Activated gamma-delta T cell treated with anti-CD3 and anti-CD28 coated beads, Interleukin-2, amount 50 U/mL, for 16 hours (primary cell): ENCODE results near the gene VOPP1.

Experiments used
- DNase-seq: peaks from one replicate; pipeline ENCODE4 v3.0.0-alpha.2; 2020; ENCODE audit warnings: low read depth

The VOPP1 gene

DNA sequence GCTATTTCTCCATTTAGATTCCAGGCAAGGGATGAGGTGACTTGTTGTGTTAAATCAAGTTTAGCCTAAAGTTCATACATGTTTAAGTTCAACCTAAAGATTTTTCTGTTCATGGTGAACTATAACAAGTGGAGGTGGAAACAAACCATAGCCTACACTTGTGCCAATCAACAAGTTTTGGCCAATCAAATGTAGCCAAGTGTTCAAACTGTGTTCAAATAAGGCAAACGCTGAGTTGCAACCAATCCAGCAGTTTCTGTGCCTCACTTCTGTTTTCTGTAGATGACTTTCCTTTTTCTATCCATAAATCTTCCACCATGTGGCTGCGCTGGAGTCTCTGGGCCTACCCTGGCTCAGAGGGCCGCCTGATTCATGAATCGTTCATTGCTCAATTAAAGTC is 4.5 kb upstream of the VOPP1 start:
- no peak for DNase-seq

DNA sequence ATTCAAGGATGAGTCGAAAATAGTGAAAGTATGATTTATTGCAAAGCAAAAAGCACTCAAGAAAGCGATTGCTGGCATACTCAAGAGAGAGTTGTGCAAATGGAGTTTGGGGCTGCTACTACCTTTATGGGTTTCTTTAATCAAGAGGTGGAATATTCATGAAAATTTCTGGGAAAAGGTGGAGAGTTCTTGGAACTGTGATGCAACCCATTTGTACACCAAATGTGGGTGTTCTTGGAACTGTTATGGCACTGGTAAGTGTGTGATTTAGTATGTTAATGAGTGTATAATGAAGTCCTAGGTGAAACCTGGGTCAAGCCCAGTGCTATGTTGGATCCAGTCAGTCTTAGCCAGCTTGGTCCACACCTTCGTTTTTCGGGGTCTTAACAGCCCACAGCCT is 3.4 kb upstream of the VOPP1 start:
- DNase-seq = no peak

DNA sequence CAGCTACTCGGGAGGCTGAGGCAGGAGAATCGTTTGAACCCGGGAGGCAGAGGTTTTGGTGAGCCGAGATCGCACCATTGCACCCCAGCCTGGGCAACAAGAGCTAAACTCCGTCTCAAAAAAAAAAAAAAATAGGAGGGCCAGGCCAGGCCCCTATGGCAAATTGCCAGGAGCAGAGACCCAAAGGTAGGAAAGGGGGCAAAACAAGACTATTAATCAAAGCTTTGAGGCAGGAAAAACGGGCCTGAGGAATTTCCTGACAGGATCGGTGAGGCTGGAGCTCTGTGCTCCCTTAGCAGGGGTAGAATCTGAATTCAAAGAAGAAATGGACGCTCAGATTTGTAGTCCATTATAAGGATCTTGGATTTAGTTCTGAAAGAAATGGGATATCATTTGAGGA is 2.8 kb upstream of the VOPP1 start:
- DNase-seq = no peak

DNA sequence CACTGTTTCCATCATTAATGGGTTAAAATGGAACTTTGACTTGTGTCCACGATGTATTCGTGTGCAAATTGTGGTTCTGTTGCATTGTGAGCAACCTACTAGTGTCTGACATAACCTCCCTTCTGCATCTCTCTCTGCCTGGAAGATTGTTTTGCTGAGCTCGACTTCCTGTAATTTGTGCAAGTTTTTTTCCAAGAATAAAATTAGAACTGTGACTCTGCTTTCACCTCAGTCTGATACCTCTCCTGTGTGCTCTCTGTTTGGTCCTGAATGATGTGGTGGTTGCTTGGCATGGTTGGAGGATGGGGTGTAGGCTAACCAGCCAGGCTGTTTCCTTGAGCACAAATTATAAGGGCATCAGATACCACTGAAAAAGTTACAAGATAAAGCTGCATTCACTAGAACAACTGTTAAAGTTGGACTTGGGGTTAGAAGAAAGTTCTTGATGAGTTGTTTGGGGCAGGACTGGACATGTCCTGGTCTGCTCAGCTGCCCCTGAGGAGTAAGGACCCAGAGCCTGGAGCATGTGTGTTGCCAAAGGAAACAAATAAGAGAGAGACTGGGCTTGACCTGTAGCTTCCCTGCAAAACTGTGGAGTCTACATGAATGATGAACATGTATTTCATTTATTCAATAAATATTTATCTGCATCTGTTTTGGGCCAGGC is 1.9 kb upstream of the VOPP1 start:
- no peak for DNase-seq

DNA sequence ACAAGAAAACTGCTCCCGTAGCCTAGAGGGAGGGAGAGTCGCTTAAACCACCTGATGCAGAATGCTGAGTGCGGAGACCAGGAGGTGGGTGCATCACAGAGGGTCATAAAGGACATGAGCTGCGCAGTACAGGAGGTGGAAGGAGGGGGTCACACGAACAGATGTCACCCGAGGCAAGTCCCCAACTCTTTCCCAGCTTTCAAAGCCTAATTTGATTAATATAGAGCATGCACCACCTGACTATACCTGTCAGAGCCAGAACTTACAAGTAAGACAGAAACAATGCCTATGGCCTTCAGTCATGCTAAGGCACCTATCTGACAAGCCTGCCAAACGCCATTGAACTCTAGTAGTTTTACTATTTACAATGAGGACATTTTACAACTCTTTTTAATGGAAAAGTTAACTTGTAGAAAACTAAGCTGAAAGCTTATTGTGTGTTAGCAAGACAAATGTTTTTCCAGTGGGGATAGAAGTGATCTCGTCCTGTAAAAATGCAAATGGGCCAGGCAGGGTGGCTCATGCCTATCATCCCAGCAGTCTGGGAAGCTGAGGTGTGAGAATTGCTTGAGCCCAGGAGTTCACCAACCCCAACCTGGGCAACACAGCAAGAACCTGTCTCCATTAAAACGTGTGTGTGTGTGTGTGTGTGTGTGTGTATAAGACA is 1.1 kb upstream of the VOPP1 start:
- no peak for DNase-seq

DNA sequence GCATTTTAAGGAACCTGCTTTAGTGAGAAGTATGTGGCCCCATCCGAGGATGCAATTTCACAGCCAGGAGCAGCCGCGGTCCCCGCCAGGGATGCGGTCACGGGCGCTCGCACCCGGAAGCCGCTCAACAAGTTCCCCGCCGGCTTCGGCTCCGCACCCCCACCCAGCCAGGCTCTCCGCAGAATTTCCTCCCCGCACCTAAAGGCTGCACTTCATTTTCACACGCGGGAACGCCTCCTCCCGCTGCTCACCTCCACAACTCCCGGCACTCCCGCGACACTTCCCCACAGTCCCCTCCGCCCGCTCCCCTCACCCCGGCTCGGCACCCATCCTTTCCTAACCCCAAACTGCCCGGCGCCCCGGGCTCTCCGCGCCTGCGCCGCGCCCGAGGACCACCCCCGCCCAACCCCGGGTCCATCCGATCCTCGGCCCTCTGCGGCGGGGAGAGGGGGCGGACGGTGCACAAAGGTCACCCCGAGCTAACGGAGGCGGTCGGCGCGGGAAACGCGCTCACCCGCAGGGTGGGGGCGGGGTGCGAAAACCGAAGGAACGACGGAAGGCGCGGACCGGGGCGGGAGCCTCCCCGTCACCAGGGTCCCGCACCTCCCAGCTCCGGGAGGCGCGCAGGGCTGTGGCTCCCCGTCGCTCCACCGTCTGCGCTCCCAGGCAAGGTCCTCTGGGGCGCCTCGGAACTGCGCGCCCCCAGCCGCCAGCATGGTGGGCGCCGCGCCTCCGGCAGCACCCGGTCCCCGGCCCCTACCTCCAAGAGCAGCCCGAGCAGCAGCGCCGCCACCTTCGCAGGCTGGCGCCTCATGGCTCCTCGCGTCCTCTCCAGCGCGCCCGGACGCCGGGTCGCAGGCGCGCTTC is 558 bp downstream of the VOPP1 start:
- peak; percentile 37 for DNase-seq

DNA sequence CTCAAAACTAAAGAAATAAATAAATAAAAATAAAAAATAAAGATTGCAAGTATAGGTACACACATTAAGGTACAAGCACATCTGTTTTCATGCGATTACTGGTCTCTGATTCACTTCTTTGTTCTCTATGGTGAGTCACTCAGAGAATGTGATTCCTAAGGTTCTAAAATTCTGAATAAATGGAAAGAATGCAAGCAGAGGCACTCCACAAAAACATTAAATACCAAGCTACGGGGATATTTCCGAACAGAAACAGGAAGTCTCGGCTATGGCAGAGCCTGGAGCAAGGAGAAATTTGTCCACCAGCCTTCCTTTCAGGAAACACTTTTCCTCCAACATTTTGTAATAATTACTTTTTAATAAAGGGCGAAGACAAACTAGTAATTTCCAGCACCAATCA is 1.4 kb downstream of the VOPP1 start:
- DNase-seq = no peak

DNA sequence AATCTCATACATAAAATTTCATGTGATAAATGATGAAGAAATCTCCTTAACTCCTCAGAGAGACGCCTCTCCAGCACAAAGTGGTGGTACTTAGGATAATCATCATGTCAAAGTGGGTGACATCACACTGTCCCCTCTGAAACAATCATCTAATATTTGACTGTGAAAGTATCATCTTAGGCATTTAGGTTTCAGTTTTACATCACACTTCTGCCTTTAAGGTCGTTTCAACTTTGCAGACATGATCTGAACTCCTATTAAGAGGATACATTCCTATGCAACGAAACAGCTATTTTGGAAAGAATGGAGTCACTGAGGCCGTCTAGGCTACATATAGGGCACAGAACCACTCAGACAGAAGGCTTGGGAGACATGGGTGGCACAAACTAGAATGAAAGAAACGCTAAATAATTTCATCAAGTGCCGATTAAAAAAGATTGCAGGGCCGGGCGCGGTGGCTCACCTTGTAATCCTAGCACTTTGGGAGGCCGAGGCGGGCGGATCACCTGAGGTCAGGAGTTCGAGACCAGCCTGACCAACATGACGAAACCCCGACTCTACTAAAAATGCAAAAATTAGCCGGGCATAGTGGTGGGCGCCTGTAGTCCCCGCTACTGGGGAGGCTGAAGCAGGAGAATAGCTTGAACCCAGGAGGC is 2.0 kb downstream of the VOPP1 start:
- no peak for DNase-seq

DNA sequence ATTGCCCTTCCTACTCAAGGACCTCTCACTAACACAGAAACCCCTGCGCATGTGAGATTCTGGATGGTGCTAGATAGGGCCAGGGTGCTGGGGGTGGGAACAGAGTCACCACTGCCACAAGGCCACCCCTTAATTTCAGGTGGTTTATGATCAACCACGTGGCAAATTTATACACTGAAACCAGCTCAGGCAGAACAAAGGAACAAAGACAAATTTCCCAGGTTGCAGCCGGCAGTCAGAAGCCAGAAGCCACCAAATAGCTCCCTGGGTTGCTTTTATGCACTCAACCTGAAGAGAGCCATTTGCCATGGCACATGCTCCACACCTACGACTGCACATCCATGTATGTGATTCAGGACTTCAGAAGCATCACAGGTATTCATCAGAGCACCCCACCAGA is 2.5 kb downstream of the VOPP1 start:
- peak; percentile 31 for DNase-seq

DNA sequence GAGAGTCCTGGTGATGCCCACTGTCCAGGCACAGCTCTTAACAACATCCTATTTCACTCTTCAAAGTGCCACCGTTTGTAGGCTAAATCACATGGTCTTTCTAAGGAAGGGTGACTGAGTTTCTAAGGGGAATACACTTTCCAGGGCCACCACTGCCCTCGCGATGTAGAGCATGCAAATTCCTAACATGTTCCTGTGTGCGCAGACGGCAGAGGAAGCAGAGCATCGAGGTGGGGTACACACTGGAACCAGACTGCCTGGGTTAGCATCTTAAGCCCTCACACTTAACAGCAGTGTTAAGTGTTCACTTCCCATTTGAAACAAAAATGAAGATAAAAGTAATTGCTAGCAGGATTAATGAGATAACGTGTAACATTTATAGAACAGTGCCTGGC is 3.0 kb downstream of the VOPP1 start:
- DNase-seq = no peak

DNA sequence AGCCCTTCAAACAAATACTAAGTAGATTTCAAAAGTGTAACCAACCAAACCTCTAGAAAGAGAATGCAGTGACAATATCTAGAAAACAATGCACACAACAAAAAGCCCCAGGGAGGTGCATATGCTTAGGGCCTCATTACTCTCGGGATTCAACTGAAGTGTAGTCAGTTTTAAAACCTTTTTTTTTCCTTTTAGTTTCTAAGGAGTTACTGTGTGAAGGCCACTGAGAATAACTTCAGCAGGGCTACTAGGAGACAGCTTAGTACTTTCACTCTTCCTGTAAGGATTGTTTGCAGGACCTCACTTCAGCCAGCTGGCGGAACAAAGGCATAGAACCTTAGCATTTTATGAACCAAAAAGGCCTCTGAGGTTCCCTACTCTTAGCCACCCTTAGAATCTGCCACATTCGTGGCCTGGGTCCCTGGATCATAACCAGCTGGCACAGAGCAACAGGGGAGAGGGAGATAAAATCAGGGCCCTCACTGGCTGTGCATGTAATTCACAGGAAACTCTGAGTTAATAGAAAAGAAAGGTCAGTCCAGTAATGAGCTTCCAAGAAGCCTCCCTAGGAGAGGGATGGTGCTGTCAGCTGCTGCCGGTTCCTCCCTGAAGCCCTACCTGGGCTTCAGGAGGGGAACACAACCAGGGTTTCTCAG is 3.6 kb downstream of the VOPP1 start:
- DNase-seq = no peak

DNA sequence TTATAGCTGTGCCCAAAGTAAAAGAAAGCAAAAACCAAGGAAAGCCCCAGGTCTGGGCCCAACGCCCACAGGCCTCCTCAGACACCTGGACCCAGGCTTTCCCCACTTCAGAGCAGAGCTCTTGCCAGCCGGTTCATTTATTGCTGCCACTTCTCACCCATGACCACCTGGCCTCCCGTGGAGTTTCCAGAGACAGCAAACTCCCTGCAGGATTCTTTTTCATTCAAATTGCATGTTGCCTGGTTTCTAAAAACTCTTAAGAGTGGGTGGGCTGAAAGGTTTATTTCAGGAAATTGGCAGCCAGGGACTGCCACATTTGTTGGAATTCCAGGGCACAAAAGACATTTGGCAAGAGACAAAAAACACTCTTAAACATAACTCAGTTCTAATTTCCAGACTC is 4.7 kb downstream of the VOPP1 start:
- no peak for DNase-seq

DNA sequence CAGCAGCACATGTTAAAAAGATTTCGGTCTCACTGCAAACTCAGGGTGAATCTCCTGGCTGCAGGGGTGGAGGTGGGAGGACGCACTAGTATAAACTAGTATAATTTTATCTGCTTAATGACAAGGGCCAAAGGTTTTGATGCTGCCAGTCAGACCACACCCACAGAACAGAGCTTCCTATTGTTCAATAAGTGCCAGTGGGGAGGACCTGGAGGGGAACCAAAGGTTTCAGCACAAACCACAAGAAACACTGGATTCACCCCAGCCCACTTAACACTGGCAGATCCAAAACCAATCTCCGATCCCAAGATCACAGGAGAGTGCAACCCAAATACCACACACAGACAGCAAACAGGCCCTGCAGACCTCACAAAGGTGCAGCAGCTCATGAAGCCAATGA is 6.6 kb downstream of the VOPP1 start:
- DNase-seq = no peak

DNA sequence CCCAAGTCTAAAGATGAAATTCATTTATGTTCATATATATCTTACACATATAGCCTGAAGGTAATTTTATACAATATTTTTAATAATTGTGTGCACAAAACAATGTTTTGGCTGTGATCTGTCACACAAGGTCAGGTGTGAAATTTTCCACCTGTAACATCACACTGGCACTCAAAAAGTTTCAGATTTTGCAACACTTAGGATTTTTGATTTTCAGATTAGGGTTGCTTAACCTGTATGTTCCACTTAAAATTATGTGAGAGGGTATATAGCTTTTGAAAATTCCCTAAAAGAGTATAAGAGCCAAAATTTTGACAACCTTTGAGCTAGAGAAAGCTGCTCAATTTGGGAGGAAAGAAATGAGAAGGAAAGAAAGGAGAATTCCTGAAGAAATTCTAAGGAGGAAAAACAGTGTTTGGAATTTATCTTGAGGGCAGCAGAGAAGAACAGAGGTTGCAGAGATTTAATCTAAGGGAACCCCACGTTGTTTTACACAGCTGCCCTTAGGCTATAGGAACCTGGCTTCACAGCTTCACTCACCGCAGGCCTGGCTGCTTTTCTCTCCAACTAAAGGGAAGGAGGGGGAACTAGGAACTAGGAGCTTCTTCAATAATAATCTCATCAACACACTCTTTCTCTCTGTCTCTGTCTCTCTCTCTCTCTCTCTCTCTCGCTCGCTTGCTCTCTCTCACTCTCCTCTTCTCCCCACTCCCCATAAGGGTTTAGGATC is 8.5 kb downstream of the VOPP1 start:
- no peak for DNase-seq

DNA sequence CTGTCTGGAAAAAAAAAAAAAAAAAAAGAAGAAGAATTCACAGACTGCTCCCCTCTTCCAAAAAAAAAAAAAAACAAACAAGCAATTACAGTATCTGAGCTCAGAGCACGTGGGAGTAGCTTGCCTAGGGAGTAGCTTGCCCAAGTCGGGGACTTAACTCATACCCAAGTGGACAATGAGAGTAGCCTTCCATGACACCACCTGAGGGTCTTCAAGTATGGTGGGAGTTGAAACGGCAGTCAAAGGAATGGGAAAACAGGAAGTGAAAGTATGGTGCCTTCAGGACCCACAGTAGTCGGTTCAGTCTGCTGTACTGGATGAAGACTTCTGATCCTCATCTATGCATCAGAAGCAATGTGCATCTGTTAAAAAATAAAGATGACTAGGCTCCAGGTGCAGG is 10.6 kb downstream of the VOPP1 start:
- no peak for DNase-seq

DNA sequence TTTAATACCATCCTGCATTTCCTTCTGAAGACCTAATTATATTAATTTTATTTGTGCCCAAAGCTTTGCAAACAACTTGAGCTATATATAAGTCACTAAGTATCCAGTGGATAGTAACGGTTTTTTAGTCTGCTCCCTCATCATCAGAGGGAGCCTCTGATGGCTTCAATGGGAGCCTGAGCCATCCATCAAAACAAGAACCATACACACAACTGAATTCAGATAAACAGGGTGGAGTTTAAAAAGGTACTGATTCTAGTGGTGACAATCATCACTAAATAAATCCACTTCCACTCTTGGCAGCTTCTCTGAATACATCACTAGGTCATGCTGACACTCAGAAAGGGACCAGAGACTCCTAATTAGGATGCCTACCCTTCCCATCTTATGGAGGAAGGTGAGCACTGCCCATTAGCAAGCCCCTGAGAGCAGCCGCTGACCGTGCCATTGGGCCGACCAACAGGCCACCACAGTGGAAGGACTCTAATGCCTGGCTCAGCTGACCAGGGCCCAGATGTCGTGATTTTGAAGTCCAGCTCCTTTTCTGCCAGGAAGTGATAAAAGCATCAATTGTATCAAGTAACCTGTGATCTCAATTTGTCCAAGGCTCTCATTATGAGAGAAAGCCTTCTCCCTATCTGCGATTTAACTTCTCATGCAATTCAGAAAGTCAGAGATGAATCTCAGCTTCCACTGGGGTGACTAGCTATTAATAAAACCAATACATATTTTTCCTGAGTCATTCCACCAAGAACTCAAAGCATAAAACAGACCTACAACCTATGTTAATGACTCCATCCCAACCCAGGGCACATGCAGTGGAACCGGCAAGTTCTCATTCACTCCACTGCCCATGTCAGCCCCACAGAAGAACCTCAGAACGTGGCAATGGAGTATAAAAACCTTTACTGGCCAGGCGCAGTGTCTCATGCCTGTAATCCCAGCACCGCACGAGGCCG is 13.1 kb downstream of the VOPP1 start:
- no peak for DNase-seq

DNA sequence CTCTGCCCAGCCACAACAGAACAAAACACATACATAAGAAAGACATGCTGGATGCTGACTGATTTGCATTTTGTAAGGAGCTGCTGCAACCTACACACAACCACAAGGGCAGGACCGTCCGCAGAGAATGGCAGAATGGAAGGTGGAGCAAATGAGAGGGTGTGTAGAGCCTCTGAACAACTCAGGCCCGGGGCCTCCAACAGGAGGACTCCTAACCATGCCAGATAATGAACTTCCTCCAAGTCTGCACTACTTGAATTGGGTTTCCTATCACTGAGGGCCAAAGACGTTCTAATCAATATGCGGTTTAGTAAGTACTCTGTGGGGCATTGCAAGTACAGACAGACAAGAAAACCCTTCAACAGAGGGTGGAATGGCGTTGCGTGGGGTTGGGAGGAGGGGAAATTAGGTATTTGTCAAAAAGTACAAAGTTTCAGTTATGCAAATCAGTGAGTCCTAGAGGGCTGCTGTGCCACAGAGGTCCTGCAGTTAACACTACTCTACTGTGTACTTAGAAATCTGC is 14.6 kb downstream of the VOPP1 start:
- no peak for DNase-seq

DNA sequence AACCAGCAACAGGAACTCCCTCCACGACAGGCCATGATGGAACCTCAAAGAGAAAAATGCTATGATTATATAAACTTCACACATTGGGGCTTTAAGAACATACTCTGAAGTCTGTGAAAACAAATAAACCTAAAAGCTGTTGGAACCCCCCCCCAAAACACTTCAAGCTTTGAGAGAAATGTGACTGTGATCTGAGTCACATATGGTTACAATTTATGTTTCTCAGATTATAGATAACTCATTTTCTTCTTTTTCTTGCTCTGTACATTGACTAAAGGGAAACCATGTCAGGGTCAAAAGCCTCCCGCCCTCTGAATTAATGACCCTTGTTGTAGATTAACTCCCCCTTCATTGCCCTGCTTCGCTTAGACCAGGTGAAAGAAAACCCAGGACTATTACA is 15.8 kb downstream of the VOPP1 start:
- no peak for DNase-seq

DNA sequence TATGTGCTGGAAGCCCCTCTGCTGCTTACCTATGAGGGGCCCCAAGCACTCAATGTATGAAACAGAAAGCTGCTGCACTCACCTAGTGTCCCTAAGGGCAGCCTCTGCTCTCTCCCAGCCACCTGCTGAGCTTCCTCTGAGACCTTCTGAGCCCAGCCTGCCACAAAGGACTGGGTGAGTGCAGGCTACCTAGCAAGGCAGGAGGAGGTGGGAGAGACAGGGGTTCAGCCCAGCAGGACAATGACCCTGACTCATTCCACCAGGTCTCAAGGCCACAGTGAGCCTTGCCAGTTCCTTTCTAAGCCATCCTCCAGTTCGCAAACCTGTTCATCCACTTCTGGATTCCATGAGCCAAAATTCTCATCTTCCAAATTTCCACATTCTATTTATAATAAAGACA is 16.3 kb downstream of the VOPP1 start:
- no peak for DNase-seq

DNA sequence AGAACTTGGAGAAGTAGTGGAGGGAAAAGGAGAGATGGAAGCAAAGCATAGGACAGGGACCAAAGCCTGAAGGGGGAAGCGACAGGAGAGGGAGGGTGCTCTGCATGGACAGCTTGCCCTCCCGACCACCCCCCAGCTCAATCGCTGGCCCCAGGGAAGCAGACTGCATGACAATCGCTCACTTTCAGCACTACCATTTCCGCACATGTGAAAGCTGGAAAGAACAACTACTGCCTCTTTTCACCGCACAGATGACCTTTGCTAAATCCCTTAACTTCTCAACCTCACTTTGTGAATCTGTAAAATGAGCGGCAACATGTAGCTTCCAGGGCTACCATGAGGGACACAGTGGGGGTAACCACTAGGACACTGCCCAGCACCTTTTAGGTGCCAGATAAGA is 17.1 kb downstream of the VOPP1 start:
- DNase-seq = no peak
